HG02840 (cell line): ENCODE measurements around the gene LRRC37A3.
"Not testable (repeated sequence)": the region's sequence is repeated elsewhere in the genome, so short reads cannot be mapped to it uniquely, and the experiment has no call there.

ENCODE experiments used
- ATAC-seq: cut with Tn5 transposase; IDR thresholded peaks from one replicate; pipeline ENCODE4 v1.9.1; 2021; ENCODE audit warnings: mild to moderate bottlenecking, moderate library complexity, moderate number of reproducible peaks; ENCODE audit not compliant: unreplicated experiment, low FRiP score

The LRRC37A3 gene

DNA sequence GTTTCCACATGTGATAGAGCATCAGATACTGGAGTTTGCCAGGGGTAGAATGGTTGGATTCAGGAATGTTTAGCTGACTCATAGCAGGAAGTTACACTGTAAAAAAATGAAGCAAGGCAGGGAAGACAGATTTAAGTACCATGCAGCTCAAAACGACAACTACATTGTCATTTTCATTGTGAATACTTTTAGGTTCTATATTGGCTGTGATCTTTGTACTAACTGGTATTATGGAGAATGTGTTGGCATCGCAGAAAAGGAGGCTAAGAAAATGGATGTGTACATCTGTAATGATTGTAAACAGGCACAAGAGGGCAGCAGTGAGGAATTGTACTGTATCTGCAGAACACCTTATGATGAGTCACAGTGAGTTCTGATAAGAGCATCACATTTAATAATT is 8.2 kb upstream of the LRRC37A3 start:
- not testable (repeated sequence) for ATAC-seq

DNA sequence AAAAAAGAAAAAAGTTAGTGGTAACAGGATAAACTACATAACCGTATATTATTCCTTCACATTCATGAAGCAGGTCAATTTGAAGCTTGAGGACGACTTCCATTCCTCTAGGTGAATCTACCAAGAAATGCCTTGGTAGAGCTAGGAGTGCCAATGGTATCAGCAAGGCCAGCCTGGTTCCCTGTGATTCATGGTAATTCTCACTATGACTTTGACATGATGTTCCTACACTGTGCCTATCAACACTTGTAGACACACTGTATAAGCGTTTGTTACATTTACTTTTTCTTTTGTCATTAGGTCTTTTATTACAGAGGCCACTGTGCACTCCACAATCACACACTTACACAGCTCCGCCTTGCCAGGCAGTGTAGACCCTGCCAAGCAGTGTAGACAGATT is 7.2 kb upstream of the LRRC37A3 start:
- ATAC-seq: not testable (repeated sequence)

DNA sequence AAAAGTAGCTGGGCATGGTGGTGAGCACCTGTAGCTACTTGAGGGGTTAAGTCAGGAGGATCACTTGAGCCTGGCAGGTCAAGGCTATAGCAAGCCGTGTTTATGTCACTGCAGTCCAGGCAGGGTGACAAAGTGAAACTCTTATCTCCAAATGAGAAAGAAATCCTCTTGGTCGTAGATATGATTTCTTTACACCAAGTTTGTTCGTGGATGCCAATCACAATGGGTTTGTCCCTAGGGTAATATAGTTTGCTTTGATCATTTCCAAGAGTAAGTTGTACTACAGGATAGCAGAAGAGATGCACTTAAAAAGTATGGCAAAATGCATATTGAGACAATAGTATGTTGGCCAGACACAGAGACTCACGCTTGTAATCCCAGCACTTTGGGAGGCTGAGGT is 6.0 kb upstream of the LRRC37A3 start:
- not testable (repeated sequence) for ATAC-seq

DNA sequence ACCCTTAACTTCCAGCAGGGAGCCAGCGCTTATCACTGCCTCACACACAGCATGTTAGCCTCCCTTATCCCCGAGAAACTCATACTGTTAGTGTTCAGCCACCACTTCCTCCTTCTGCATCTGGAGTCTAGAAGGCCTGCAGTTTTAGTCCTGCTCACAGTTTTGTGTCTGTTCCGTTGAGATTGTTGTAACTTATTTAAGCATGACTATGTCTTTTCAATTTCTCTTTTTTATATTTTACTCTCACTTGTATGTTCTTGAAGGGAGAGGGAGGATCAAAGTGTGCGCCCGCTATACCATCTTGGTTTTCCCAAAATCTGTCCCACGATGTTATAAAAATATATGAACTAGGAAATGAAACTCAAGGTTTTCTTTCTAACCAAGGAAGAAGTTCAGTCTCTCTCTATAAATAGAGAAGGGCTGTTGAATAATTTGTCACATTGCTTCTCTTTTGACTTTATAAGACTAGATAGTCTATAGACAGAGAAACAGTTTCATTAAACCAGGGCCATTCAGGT is 3.8 kb upstream of the LRRC37A3 start:
- not testable (repeated sequence) for ATAC-seq

DNA sequence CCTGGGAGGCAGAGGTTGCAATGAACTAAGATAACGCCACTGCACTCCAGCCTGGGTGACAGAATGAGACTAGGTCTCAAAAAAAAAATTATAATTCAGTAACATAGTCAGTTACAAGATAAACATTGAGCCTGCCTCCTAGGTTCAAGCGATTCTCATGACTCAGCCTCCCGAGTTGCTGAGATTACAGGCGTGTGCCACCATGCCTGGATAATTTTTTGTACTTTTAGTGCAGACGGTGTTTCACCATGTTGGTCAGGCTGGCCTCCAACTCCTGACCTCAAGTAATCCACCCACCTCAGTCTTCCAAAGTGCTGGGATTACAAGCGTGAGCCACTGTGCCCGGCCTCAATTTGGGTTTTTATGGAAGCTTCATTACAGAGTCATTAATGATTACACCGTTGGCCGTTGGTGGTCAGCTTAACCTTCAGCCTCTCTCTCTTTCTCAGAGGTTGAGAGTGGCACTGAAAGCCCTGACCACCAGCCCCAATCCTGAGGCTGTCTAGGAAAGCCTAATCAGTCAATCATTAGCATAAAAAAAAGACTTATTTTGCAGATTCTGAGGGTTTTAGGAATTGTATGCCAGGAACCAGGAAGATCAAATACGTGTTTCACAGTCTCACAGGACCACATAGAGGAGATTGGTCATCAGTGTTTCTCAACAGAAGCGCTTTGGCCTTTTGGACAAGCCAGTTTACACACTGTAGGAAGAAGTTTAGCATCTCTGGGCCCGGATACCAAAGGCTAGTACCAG is 1.3 kb upstream of the LRRC37A3 start:
- ATAC-seq: no peak

DNA sequence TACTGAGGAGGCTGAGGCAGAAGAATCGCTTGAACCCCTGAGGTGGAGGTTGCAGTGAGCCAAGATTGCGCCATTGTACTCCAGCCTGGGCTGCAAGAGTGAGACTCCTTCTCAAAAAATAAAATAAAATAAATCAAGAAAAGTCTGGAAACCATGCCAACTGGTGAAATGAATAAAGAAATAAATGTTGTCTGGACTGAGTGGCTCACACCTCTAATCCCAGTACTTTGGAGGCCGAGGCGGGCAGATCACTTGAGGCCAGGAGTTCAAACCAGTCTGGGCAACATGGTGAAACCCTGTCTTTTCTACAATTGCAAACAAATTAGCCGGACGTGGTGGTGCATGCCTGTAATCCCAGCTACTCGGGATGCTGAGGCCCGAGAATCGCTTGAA is 744 bp upstream of the LRRC37A3 start:
- no peak for ATAC-seq

DNA sequence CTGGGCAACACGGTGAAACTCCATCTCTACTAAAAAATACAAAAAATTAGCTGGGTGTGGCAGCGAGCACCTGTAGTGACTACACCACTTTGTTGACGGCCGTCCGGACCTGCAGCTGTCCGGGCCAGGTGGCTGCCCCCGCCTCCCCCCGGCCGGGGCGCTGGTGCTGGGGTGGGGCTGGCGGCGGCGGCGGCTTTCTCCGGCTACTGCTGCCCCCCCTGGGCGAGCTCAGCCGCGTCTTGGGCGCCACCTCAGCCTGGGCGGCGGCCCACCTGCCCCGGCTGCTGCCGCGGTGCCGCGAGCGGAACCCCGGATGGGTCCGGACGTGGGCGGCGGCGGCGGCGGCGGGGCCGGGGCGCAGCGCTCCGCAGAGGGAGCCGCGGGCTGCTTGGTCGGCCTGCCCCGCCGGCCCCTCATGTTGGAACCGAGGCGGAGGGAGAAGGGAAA is 413 bp downstream of the LRRC37A3 start:
- ATAC-seq: peak; percentile 42

DNA sequence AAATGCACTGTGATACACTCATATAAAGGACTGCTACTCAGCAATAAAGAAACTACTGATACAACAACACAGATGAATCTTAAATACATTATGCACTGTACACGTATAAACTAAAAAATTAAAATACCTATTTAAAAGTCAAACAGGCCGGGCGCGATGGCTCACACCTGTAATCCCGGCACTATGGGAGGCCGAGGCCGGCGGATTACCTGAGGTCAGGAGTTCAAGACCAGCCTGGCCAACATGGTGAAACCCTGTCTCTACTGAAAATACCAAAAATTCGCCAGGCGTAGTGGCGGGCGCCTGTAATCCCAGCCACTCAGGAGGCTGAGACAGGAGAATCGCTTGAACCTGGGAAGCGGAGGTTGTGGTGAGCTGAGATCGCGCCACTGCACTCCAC is 1.7 kb downstream of the LRRC37A3 start:
- ATAC-seq: not testable (repeated sequence)

DNA sequence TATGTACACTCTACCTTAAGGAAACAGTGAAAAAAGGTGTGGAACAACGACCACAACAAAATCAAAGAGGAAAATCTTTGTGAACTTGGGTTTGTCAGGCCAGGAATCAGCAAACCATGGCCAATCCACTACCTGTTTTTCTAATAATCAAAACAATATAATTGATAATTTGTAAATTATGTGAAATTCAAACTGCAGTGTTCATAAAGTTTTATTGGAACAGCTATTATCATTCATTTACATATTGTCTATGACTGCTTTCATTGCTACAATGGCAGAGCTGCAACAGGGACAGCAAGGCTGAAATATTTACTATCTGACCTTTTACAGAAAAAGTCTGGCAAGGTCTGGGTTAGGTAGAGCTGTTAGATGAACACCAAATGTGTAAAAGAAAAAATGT is 4.0 kb downstream of the LRRC37A3 start:
- not testable (repeated sequence) for ATAC-seq

DNA sequence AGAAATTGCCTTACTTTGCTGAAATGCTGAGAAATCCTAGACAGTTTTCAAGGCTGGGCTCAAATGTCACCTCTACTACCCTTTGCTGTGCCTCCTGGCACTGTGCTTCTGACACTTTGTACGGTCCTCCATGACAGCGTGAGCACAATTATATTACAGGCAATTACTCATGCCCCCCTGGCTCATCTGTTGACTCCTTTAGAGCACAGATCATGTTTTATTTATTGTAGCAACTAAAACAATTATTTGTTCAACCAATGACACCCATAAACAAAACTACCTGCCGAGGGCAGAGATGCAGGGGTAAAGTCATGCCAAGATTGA is 9.1 kb downstream of the LRRC37A3 start:
- ATAC-seq: not testable (repeated sequence)

DNA sequence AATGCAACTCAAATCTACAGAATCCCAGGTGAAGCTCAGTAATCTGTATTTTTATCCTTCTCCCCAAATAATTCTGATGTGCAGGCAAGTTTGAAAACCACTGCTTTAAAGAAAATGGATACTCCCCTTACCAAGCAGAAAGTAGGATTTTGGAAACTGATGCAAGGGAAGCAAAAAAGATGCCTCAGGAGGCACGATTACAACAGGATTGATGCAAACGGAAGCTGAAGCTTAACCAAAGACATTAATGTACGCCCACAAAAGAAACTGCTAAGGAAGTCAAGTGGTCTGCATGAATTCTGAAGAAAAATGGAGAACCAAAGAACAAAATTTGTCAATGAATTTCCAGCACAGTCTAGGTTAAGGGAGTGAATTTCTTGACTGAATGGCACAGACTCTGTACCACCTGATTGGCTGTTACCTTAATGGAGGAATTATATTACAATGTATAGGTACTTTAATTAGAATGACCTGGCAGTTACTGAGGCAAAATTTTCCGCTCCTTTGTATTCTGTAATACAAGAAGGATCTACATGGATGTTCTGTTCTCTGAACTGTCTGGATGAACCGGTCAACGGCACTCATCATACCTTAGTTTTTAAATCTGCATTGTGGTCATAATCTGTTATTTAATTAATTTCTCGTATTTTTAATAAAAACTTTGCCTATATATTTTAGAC is 9.6 kb downstream of the LRRC37A3 start:
- ATAC-seq: not testable (repeated sequence)

DNA sequence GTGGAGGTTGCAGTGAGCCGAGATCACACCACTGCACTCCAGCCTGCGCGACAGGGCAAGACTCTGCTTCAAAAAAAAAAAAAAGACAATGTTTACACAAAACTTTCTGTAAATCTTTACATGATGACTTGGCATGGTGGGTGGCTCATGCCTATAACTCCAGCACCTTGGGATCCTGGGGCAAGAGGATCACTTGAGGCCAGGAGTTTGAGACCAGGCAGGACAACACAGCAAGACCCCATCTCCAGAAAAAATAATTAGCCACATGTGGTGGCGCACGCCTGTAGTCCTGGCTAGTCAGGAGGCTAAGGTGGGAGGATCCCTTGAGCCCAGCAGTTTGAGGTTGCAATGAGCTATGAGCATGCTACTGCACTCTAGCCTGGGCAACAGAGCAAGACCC is 15.2 kb downstream of the LRRC37A3 start:
- not testable (repeated sequence) for ATAC-seq

DNA sequence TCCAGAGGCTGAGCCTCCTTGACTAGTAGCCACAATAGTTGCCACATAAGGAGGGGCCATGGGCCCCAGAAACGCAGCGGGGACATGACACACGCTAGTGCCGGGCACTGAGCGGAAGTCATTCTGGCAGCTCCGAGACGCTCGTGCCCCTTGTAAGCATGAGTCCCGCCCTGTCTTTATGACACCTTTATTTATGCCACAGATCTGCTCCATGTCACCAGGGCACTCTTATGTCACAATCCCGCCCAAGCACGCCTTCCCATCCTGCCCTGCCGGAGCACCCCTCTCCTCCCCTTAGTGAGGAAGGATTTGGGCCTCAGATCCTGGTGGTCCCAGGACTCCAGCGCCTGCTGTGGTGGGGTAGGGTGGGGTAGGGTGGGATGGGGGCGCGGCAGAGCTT is 22.1 kb downstream of the LRRC37A3 start:
- not testable (repeated sequence) for ATAC-seq

DNA sequence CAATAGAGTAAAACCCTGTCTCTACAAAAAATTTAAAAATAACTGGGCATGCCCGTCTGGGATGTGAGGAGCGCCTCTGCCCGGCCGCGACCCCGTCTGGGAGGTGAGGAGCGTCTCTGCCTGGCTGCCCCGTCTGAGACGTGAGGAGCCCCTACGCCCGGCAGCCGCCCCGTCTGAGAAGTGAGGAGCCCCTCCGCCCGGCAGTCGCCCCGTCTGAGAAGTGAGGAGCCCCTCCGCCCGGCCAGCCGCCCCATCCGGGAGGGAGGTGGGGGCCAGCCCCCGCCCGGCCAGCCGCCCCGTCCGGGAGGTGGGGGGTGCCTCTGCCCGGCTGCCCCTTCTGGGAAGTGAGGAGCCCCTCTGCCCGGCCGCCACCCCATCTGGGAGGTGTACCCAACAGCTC is 45.1 kb downstream of the LRRC37A3 start:
- not testable (repeated sequence) for ATAC-seq

DNA sequence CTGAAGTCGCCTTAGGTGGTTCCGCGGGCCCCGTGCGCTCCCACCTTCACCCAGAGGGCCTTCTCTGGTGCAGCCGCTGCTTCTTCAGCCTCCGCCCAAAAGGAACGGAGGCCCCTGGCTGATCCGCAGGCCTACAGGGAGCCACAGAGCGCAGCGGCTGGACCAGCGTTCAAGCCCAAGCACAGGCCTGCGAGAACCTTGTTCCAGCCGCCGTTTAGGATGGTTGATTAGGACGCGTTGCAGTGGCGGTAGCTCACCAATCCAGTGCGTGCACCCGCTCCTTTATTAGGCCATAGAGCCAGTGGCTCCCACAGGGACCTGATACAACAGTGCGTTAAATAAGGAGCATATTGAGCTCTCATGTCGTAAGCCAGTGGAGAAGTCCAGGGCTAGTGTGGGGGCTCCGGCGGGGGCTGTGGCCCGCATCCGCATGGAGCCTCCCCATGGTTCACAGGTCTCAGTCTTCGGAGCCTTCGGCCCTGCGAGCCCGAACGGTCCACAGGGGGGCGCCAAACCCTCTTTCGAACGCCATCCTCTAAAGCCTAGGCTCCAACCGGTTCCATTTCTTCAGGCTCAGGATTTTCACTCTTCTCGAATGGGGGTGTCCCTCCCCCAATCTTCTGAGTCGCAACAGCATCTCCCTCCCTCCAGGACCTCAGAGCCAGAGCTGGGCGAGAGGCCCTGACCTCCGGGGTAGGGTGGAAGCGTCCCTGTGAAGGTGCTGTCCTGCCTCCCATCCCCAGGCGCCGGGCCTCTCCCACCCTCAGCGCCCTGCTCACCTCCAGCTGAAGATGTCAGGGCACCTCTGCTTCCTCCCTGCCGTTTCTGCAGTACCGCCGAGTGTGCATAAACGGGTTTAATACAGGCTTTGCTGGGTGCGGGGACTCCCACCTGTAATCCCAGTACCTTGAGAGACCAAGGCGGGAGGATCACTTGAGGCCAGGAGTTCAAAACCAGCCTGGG is 71.5 kb downstream of the LRRC37A3 start:
- ATAC-seq: not testable (repeated sequence)

DNA sequence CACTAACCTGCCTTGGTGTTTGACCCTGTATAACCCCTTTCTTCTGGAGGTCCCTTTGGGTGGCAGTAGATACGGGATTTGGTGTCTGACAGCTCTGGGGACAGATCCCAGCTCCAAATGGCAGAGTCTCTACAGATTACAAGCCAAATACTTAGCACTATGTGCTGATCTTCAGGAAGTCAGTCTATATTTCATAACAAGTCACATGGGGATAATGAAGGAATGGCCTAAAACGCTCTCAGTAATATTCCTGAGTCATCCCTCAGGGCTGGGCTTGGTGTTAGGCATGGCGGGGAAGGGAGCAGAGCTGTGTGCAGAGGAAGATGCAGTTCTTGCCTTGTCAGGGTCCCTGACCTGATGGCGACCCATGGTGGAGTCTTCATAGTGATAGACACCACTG is 72.4 kb downstream of the LRRC37A3 start:
- ATAC-seq: not testable (repeated sequence)

DNA sequence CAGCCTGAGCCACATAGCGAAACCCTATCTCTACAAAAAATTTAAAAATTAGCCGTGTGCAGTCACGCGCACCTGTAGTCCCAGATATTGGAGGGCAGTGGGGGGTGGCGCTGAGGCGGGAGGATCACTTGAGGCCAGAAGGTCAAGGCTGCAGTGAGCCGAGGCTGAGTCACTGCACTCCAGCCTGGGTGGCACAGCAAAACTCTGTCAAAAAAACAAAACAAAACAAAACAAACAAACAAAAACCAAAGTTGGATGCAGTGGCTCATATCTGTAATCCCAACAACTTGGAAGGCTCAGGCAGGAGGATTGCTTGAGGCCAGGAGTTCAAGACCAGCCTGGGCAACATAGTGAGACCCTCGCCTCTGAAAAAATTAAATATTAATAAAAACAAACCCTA is 75.4 kb downstream of the LRRC37A3 start:
- not testable (repeated sequence) for ATAC-seq

DNA sequence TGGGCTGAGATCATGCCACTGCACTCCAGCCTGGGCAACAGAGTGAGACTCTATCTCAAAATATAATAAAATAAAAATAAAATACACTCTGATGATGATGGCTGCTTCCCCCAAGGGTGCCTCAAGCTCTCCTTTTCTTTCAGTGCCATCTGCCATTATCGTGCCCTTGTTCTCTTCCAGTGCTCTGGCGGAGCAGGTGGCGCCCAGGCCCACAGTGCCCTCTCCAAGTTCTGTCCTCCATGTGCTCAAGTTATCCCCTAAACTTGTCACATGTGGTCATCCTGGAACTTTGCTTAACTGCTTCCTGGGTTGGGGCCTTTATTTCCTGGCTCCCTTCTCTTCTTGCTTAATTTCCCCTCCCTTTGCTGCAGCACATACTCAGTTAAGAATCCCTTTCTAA is 76.4 kb downstream of the LRRC37A3 start:
- not testable (repeated sequence) for ATAC-seq

DNA sequence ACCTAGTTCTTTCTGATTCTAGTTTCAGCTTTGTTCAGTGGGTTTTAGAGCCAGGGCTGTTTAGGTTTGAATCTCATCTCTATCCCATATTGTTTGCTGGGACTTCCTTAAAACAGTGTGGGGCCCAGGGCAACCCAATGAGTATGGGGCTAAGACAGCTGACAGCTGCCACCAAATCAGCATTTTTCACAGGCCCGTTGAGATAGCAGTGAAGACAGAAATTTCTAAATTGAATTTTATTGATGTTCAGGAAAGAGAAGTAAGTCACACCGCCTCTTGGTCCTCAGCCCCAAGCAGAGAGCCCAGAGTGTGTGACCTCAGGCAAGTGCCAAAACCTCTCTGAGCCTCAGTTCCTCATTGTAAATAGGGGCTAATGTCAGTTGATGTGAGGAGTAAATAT is 78.3 kb downstream of the LRRC37A3 start:
- not testable (repeated sequence) for ATAC-seq

DNA sequence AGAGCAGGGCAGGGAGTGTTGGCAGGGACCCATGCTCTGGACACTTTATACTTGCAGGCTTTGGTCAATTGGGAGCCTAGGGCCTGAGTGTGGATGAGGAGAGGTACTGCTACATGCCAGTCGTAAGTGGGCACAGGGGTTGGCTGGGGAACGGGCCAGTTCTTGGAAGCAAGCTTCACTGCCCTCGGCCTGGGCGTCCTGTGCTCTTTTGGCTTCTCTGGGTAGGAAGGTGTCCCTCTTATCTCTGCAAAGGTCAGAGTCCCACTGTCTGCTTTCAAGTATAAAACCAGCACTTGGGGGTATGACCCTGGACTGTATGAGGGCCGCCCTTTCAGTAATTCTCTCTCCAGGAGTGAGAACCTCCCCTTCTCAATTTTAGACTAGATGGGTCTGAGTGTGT is 80.8 kb downstream of the LRRC37A3 start:
- not testable (repeated sequence) for ATAC-seq
